PFSK-1 (cell line): ENCODE data around the gene SLC4A1.
A peak's percentile ranks its signal among the peaks of the same experiment; 100 is the strongest.

Experiments used
- SIN3A ChIP-seq: IDR thresholded peaks from 2 replicates; pipeline ENCODE4 v1.6.1; 2012; ENCODE audit warnings: mild to moderate bottlenecking, low read length, moderate library complexity, borderline replicate concordance; ENCODE audit not compliant: insufficient read depth
- TF ChIP-seq, protein P1 (sequence below), 2 experiments: IDR thresholded peaks; 2 replicates each; pipeline versions ENCODE4 v1.6.1 to v1.8.0; 2011 to 2012; ENCODE audit warnings: low read depth in 2 of 2, low read length in 2 of 2, control low read depth in 1 of 2, inconsistent platforms in 1 of 2, mild to moderate bottlenecking in 1 of 2, moderate library complexity in 1 of 2; ENCODE audit not compliant: insufficient read depth in 1 of 2

GRCh38 chr17:44308865-44309264 lies 40.9 kb upstream of the SLC4A1 start:
- TF ChIP-seq, protein P1, sequence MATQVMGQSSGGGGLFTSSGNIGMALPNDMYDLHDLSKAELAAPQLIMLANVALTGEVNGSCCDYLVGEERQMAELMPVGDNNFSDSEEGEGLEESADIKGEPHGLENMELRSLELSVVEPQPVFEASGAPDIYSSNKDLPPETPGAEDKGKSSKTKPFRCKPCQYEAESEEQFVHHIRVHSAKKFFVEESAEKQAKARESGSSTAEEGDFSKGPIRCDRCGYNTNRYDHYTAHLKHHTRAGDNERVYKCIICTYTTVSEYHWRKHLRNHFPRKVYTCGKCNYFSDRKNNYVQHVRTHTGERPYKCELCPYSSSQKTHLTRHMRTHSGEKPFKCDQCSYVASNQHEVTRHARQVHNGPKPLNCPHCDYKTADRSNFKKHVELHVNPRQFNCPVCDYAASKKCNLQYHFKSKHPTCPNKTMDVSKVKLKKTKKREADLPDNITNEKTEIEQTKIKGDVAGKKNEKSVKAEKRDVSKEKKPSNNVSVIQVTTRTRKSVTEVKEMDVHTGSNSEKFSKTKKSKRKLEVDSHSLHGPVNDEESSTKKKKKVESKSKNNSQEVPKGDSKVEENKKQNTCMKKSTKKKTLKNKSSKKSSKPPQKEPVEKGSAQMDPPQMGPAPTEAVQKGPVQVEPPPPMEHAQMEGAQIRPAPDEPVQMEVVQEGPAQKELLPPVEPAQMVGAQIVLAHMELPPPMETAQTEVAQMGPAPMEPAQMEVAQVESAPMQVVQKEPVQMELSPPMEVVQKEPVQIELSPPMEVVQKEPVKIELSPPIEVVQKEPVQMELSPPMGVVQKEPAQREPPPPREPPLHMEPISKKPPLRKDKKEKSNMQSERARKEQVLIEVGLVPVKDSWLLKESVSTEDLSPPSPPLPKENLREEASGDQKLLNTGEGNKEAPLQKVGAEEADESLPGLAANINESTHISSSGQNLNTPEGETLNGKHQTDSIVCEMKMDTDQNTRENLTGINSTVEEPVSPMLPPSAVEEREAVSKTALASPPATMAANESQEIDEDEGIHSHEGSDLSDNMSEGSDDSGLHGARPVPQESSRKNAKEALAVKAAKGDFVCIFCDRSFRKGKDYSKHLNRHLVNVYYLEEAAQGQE (IDR thresholded peaks at IDR 0.05; ENCODE audit: insufficient read depth in 1 of 2, low read depth in 2 of 2, low read length in 2 of 2), result 0 out of 4 replicates have a peak, but pooled peaks of 1 of the 2 experiments have one; percentile 19
- no peak for TF ChIP-seq SIN3A
